Limb (tissue), 2 donors: Measurements from ENCODE around the gene F10.
A peak's percentile ranks its signal among the peaks of the same experiment; 100 is the strongest.

ENCODE experiments used
- DNase-seq, 2 donors: peaks; one replicate each; pipeline ENCODE4 v3.0.0-alpha.2; 2016; ENCODE audit errors: extremely low spot score in 2 of 2

Gene F10

GRCh38 chr13:113115363-113116205 is 7.0 kb upstream of the F10 start:
- DNase-seq: peak in 1 of 2 donors; percentile 22

GRCh38 chr13:113116206-113116800 is 6.3 kb upstream of the F10 start:
- peak in 1 of 2 donors; percentile 8 for DNase-seq

GRCh38 chr13:113116871-113117271 is 5.7 kb upstream of the F10 start:
- no peak for DNase-seq

DNA sequence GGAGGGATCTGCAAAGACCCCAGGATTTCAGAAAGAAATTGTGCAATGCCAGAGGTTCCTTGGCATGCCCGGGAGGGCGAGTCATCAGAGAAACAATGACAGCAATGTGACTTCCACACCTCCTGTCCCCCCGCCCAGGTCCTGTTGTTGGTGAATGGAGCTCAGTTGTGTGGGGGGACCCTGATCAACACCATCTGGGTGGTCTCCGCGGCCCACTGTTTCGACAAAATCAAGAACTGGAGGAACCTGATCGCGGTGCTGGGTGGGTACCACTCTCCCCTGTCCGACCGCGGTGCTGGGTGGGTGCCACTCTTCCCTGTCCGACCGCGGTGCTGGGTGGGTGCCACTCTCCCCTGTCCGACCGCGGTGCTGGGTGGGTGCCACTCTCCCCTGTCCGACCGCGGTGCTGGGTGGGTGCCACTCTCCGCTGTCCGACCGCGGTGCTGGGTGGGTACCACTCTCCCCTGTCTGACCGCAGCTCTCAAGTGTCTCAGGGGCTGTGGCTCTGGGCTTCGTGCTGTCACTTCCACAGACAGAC is 5.2 kb upstream of the F10 start:
- peak in 1 of 2 donors; percentile 15 for DNase-seq

DNA sequence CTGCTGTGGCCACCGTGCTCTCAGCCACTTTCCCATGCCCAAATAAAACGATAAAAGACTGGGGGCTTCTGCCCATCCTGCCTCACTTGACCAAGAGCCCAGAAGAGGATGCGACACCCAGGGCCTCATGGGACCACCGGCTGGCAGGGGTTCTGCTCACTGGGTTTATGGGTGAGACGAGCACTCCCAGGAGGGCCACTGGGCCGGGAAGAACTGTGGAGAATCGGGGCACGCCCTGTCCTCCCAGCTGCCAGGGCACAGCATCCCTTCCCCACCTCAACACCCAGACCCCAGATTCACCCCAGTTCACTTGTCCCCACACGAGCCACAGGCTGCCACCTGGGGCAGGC is 4.7 kb upstream of the F10 start:
- no peak for DNase-seq

GRCh38 chr13:113118261-113119021 is 4.2 kb upstream of the F10 start:
- DNase-seq: peak in 1 of 2 donors; percentile 19

- peak in 1 of 2 donors; percentile 11 for DNase-seq
These were observed 3.3 kb upstream of the F10 start for GRCh38 chr13:113119166-113119821.

- DNase-seq: peak in 1 of 2 donors; percentile 4
These were observed 2.8 kb upstream of the F10 start for GRCh38 chr13:113119822-113120189.

DNA sequence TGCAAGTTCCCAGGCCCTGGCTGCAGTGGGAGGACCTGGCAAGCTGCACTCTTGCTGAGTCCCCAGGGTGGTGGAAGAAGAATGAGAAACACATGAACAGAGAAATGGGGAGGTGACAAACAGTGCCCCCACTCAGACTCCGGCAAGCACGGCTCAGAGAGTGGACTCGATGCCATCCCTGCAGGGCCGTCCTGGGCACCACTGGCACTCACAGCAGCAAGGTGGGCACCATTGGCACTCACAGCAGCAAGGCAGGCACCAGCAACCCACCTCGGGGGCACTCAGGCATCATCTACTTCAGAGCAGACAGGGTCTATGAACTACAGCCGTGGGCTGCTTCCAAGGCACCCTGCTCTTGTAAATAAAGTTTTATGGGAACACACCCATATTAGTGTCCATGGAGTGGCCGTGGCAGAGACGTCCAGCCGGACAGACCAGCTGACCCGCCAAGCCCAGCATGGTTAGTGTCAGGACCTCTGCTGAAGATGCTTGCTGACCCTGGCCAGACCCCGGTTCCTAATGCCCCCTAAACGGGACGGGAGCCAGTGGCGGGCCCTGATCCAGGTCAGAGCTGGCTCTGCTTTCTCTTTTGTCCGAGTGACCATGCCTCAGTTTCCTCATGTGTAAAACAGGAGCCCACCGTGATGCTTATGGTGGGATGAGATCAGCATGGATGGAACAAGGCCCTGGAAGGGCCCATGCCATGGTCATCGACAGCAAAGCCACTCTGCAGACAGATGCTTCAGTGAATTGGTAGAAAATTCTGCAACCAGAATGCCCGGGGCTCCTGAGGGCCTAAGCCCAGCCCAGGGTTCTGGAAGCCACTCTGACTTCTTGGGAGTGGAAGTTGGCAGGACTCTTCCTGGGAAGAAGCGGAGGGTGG is 2.1 kb upstream of the F10 start:
- peak in 1 of 2 donors; percentile 19 for DNase-seq

DNA sequence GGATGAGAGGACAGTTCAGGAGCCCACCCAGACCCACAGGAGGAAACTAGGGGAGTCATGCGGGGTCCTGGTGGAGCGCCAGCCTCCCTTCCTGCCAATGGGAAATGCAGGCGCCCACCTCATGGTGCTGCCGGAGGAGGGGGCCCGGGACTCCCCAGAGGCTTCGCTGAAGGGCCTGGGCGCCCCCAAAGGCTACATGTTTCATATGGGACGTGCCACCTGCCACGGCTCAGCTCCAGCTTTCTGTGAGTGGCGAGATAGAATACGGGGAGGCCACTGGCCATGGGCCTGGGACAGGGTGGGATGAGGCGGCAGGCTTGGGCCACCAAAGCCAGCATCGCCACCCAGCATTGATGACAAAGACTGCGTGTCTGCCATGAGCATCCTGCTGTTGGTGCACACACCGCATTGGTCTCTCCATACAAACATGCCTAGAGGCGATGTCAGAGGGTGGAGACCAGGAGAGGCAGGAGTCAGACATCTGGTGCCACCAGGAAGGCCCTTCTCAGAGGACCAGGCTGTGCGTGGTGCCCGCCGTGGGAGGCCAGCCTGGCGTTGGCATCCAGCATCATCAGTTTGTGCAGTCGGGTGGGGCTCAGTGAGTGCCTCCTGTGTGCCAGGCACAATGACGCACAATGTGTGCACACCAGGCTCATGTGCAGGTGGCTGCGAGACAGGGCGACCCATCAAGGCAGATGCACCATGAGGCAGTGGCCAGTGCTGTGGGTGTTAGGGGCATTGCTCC is 1.2 kb upstream of the F10 start:
- peak in 1 of 2 donors; percentile 16 for DNase-seq

DNA sequence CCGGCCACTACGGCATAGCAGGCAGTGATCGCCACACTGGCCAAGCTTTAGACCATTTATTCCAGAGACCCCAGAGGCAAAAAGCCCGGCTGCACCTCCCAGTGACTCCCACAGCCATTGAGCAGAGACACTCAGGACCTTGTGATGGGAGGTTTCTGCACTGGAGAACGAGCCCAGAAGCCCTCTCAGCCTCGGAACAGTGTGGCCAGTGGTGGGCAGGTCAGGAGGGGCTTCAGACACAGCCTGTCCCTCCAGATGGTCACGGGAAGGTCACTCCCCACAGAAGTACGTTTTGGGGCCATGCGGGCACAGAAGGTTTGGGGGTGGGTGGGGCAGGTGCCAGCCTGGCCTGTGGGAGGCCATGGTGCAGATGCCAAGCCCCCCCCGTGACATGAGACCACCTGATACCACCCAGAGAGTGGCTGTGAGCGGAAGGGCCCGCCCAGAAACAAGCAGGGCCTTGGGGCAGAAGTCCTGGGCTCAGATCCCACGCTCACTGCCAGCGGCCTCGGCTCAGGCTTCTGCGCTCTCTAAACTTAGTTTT is 599 bp upstream of the F10 start:
- peak in 1 of 2 donors; percentile 32 for DNase-seq

DNA sequence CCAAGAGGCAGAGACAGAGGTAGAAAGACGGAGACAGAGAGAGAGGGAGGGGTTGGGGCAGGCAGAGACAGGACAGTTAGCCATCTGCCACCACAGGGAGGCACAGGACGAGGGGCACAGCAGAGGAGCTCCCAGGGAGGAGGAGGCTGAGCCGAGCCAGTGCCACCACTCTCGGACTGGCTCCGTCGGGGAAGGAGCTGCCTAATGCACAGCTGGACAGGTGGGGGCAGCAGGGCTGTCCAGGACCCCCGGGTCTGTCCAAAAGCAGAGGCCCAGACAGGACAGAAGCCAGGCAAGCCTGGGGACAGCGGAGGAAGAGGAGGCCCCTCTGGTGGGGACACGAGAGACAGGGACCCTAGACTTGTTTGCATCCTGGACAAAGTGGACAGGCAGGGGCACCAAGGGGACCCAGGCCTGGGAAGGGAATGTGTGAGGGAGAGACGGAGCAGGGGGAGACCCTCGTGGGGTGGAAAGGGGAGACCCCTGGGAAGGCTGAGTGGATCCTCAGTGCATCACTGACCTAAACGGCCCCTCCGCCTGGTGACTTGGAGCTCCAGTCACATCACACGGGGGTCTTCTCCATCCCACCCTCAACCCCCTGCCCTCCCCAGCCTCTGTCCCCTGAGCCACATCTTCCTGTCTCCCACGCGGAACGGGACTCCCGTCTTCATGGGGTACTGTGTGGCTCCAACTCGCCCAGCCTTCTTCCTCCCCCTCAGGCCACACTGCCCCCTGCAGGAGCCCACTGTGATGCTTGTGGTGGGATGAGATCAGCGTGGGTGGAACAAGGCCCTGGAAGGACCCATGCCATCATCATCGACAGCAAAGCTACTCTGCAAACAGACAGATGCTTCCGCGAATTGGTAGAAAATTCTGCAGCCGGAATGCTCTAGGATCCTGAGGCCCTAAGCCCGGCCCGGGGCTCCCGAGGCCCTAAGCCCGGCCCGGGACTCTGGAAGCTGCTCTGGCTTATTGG is 915 bp downstream of the F10 start:
- DNase-seq: peak in 1 of 2 donors; percentile 27

DNA sequence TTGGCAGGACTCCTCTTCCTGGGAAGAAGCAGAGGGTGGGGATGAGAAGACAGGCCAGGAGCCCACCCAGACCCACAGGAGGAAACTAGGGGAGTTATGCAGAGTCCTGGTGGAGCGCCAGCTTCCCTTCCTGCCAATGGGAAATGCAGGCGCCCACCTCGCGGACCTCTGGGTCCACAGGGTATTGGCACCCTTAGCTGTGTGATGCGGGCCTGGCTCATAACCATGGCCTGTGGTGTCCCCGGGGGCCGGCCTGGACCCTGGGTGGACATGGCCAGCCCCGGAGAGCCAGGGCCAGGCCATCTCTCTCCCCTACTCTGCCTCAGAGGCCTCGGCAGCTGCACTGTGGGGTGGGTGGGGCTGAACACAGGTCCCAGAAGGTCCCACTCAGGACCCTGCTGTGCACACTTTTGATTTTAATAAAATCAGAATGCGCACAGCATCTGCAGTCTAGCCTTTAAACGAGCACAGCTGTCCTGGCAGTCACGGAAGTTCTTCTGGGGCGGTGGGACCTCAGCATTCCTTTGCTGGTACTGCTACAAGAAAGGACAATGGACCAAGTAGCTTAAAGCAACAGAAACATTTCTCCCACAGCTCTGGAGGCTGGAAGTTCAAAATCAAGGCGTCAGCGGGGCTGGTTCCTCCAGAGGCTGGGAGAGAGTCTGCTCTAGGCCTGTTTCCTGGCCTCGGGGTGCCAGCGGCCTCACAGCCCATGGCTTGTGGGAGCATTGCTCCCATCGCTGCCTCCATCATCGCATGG is 1.8 kb downstream of the F10 start:
- peak in 1 of 2 donors; percentile 20 for DNase-seq

DNA sequence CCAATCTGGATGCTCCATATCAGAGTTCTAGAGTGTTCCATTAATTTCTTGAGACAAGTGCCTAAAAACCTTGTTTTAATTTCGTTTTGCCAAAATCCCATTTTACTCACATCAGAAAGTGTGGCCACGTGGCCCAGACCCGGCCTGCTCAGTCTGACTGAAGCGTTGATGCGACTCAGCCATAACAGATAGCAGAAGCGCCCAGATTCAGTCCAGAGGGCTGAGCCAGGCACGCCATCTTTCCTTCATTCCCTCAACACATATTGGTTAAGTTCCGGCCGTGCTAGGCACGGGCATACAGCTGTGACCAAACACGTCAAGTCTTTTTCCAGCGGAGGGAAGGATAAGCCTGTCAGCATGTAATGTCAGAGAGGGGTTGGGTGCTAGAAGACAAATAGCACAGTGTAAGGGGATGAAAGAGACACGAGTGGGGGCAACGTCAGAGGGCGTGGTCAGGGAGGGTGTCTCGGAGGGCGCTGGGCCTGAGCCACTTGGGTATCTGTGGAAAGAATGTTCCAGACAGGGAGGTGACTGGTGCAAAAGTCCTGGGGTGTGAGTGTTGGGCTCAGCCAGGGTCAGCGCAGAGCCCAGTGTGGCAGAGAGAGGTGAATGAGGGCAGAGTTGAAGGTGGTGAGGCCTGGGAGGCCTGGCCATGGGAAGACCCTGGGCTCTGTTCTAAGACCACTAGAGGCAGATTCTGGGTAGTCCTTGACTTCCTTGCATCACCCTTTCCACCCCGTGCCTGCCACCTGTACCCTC is 3.1 kb downstream of the F10 start:
- DNase-seq: peak in 1 of 2 donors; percentile 21

- DNase-seq: peak in 1 of 2 donors; percentile 12
These were observed 3.9 kb downstream of the F10 start for GRCh38 chr13:113126265-113127150.

DNA sequence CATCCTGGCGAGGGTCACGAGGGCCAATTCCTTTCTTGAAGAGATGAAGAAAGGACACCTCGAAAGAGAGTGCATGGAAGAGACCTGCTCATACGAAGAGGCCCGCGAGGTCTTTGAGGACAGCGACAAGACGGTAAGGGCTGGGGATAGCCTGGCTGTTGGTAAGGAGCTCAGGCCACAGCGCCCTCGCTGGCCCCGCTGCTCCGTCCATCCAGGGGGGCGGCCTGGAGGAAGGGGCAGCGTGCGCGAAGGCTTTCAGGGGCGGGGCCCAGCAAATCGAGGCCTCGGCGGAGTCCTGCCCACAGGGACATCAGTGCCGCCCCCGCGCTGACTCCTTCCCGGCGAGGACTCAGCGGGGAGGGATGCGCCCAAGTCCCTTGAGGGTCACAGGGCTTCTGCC is 6.9 kb downstream of the F10 start:
- no peak for DNase-seq
